Mesothelial cell of epicardium (in vitro differentiated cells): ENCODE measurements around the gene PLAGL2. TPM values are rescaled to one million over a fixed set of nuclear protein-coding genes. Genes with fewer than 3 reads are reported as not detected.
A peak's percentile ranks its signal among the peaks of the same experiment; 100 is the strongest.

ENCODE experiments used
- DNase-seq, 2 experiments: peaks; one replicate each; pipeline ENCODE4 v3.0.0; 2021; ENCODE audit warnings: low spot score in 2 of 2; ENCODE audit not compliant: unreplicated experiment in 2 of 2
- H3K27ac Mint-ChIP-seq: 2 replicates; pipeline ENCODE4 v1.8.0; 2021; ENCODE audit warnings: mixed read lengths
- H3K27me3 Mint-ChIP-seq: 2 replicates; pipeline ENCODE4 v1.8.0; 2021; ENCODE audit warnings: low read depth, mixed read lengths
- H3K36me3 Mint-ChIP-seq: 2 replicates; pipeline ENCODE4 v1.8.0; 2021; ENCODE audit warnings: mixed read lengths
- H3K4me1 Mint-ChIP-seq: 2 replicates; pipeline ENCODE4 v1.8.0; 2021; ENCODE audit warnings: mixed read lengths
- H3K4me3 Mint-ChIP-seq: 2 replicates; pipeline ENCODE4 v1.8.0; 2021; ENCODE audit warnings: mild to moderate bottlenecking, moderate library complexity, mixed read lengths
- H3K9me3 Mint-ChIP-seq: 2 replicates; pipeline ENCODE4 v1.8.0; 2021; ENCODE audit warnings: mixed read lengths
- total RNA-seq: library from RNA; stranded (reverse); gene quantifications from 3 replicates; pipeline ENCODE4 v1.2.1, GENCODE V29; 2021
- TF ChIP-seq, protein P1 (sequence below): fragments of 200-600 bp; sonication (generic); IDR thresholded peaks from one replicate; pipeline ENCODE4 v1.5.0; 2021; ENCODE audit warnings: antibody characterized with exemption; ENCODE audit not compliant: unreplicated experiment

Gene PLAGL2
- total RNA-seq, 1 donor from 2014 or later, result 37.8 TPM

DNA sequence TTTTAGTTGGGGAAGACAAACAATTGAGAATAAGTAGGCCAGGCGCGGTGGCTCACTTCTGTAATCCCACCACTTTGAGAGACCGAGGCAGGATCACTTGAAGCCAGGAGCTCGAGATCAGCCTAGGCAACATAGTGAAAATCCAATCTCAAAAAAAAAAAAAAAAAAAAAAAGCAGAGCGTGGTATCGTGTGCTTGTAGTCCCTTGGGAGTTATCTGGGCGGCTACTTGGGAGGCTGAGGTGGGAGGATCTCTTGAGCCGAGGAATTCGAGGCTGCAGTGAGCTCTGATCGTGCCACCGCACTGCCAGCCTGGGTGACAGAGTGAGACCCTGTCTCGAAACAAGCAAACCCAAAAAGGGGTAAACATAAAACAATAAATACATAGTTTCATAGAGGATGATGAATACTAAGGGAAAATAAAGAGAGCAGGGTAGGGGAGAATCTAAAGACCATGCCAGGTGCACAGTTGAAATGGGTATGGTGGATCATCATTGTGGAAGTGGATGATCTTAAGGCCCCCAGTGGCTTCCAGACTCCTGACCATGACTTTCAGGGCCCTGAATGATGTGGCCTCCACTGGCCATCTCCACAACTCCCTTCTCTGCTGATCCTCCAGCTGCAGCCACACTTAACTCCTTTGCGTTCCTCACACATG is 1.1 kb upstream of the PLAGL2 start:
- Mint-ChIP-seq H3K4me3 (peak overlapping the region; percentile 86), H3K4me1 (peaks cover 49% of the 10 kb centered on the region), H3K36me3 (peaks cover 8% of the 10 kb centered on the region), H3K9me3 (no peaks in the 10 kb centered on the region), H3K27me3 (no peaks in the 10 kb centered on the region), H3K27ac (peak overlapping the region; percentile 77)
- TF ChIP-seq, protein P1, sequence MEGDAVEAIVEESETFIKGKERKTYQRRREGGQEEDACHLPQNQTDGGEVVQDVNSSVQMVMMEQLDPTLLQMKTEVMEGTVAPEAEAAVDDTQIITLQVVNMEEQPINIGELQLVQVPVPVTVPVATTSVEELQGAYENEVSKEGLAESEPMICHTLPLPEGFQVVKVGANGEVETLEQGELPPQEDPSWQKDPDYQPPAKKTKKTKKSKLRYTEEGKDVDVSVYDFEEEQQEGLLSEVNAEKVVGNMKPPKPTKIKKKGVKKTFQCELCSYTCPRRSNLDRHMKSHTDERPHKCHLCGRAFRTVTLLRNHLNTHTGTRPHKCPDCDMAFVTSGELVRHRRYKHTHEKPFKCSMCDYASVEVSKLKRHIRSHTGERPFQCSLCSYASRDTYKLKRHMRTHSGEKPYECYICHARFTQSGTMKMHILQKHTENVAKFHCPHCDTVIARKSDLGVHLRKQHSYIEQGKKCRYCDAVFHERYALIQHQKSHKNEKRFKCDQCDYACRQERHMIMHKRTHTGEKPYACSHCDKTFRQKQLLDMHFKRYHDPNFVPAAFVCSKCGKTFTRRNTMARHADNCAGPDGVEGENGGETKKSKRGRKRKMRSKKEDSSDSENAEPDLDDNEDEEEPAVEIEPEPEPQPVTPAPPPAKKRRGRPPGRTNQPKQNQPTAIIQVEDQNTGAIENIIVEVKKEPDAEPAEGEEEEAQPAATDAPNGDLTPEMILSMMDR, result no peak
- DNase-seq, result no peak

DNA sequence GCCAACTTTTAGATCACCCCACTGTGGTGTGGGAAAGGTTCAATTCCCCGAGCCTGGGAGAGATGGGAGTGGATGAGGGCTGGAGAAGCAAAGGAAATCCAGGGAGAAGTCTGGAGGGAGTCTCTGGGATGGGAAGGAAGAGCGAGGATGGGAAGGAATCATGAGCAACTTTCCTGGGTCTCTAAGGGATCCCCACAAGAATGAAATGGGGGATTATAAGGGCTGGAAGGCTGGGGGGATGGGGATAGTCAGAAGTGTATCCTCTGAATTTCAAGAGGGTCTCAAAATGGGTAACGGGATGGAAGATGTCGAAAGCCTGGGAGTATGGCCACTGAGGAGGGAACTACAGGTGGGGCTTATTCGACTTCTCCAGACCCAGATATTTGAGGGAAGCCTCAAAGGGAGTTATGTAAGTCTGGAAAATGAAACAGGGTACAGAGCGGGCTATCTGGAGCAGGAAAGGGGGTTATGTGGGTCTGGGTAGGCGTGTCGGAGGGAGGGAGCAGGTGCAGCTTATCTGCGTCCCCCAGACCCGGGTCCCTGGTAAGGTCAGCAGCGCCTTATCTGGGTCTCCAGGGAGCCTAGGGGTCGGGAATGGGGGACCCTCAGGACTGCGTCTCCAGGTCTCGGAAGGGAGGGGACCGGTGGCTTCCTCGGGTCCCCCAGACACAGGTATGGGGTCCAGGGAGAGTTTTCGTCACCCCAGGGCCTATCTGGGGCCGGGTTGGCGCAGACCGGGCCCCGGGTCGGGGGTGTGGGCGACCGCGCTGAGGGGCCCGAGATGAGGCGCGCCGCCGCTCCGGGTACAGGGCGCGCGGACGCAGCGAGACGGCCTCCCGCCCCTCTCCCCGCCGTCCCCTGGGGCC is 550 bp downstream of the PLAGL2 start:
- TF ChIP-seq, protein P1, result no peak
- Mint-ChIP-seq H3K4me3 (peak overlapping the region; percentile 96), H3K27me3 (no peaks in the 10 kb centered on the region), H3K27ac (peak overlapping the region; percentile 91), H3K36me3 (peaks cover 6% of the 10 kb centered on the region), H3K4me1 (peaks cover 60% of the 10 kb centered on the region), H3K9me3 (no peaks in the 10 kb centered on the region)
- DNase-seq, result no peak

DNA sequence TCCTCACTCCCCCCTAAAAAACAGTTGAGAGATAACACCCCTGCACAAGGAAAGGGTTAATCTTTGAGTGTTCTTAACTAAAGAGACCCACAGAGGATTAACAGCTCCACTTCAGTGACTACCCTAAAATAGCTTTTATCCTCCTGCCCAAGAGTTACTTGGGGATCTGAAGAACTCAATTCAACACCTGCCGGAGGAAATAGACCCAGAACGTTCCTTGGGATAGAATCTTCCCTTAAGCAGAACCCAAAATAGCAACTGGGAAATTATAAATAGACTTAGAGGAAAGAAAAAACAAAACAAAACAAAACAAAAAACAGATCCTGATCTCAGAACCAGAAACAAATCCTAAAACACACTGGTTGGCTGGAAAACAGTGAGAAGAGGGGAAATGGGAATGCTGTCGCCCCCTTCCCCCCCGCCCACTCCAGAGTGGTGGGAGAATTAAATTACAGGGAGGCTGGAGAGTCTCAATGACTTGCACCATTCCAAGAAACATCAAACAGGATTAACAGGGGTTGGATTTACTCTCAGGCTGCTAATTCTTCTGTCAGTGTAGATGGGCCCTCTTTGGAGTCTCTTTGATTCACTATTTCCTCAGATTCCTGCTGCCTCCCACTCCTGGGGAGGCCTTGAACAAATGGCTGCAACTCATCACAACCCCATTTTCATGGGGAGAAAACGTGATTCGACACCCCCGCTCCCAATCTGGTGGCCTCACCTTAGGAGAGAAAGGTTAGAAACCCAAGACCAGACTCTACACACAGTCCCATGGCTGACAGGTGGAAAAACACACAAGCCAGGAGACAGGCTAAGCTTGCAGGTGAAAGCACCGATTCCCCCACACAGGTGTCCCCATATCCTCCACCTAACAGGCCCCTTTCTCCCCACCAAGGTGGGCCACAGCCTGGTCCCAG is 1.4 kb downstream of the PLAGL2 start:
- no peak for DNase-seq
- Mint-ChIP-seq H3K27ac (peak overlapping the region; percentile 91), H3K4me3 (peak overlapping the region; percentile 96), H3K27me3 (no peaks in the 10 kb centered on the region), H3K9me3 (no peaks in the 10 kb centered on the region), H3K36me3 (peaks cover 4% of the 10 kb centered on the region), H3K4me1 (peaks cover 60% of the 10 kb centered on the region)
- TF ChIP-seq, protein P1, result no peak

GRCh38 chr20:32205110-32205842 is 2.3 kb downstream of the PLAGL2 start:
- H3K36me3 Mint-ChIP-seq, result peaks cover 8% of the 10 kb centered on the region
- H3K4me3 Mint-ChIP-seq, result peak overlapping the region; percentile 96
- H3K27ac Mint-ChIP-seq, result peak overlapping the region; percentile 91
- no peak for DNase-seq
- H3K27me3 Mint-ChIP-seq, result no peaks in the 10 kb centered on the region
- no peaks in the 10 kb centered on the region for H3K9me3 Mint-ChIP-seq
- TF ChIP-seq, protein P1, result no peak
- H3K4me1 Mint-ChIP-seq, result peaks cover 60% of the 10 kb centered on the region
